AG09319 (cell line): ENCODE results near the gene MCCC1.
"Not testable (repeated sequence)": the region's sequence is repeated elsewhere in the genome, so short reads cannot be mapped to it uniquely, and the experiment has no call there.

Source experiments
- DNase-seq: peaks from one replicate; pipeline ENCODE4 v3.0.0-alpha.2; 2010; ENCODE audit warnings: low read depth; ENCODE audit errors: extremely low read depth
- CTCF ChIP-seq: IDR thresholded peaks from 2 replicates; pipeline ENCODE4 v1.5.1; 2011; ENCODE audit warnings: low read depth, mild to moderate bottlenecking, inconsistent platforms, low read length, moderate library complexity

MCCC1 gene

DNA sequence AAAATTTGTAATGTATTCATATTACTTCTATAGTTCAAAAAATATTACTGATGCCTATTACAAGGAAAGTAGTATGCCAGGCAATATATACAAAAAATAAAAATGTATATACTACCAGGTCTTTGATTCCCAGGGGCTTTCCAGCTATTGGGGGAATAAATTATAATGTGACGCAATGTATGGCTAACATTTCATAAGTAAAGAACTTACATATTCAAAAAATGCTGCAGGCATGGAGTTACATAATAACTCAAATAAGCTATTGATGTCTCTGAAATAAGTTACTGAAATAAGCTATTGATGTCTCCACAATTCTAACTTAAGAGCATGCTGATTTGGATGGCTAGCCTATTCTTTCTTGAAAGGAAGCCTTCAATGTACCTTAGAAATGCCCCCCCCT is 30.2 kb downstream of the MCCC1 start:
- TF ChIP-seq CTCF: no peak
- DNase-seq: no peak

GRCh38 chr3:183066891-183067290 is 32.4 kb downstream of the MCCC1 start:
- DNase-seq: not testable (repeated sequence)

DNA sequence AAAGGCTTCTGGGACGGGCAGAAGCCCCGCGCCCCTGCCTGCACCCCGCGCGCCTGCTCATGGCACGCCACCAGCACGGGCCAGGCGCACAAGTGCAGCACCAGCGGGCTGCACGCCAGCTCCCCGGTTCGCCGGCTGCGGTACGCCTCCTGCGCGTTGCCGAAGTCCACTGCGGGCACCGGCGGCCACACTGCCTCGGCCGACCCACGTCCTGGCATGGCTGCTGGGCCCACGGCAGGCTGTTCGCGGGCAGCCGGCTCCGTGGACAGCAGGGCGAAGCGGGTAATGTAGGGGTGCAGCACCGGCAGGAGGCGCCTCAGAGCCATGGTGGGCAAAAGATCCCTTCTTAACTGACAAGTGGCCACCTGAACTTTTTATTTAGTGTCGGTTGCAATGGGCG is 34.8 kb downstream of the MCCC1 start:
- no peak for DNase-seq
- no peak for TF ChIP-seq CTCF

GRCh38 chr3:183061391-183062172 is 37.7 kb downstream of the MCCC1 start:
- DNase-seq: peak; percentile 15
- TF ChIP-seq CTCF: no peak

- no peak for DNase-seq
- no peak for TF ChIP-seq CTCF
Measured at GRCh38 chr3:183058351-183058750, 40.9 kb downstream of the MCCC1 start.

DNA sequence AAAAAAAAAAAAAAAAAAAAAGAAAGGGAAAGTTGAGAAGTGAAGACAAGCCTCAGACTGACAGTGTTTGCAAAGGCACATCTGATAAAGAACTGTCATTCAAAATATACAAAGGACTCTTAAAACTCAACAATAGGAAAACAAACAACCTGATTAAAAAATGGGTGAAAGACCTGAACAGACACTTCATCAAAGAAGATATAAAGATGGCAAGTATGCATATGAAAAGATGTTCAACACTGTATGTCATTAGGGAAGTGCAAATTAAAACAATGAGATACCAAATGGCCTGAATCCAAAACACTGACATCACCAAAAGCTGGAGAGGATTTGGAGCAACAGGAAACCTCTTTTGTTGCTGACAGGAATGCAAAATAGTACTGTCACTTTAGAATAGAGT is 48.6 kb downstream of the MCCC1 start:
- no peak for TF ChIP-seq CTCF
- no peak for DNase-seq

- TF ChIP-seq CTCF: no peak
- DNase-seq: no peak
Measured at GRCh38 chr3:183046883-183047282, 52.4 kb downstream of the MCCC1 start.
